Ectodermal cell (in vitro differentiated cells): Measurements from ENCODE around the gene SLC39A8.

ENCODE experiments used
- H3K27ac ChIP-seq: 2 replicates; pipeline ENCODE4 v1.7.0; 2013; ENCODE audit warnings: mild to moderate bottlenecking, low read depth, low read length; ENCODE audit not compliant: insufficient read depth, poor library complexity, severe bottlenecking
- H3K27me3 ChIP-seq: 2 replicates; pipeline ENCODE4 v1.7.0; 2013; ENCODE audit warnings: mild to moderate bottlenecking, low read length; ENCODE audit not compliant: insufficient read depth, control insufficient read depth, poor library complexity, severe bottlenecking
- H3K36me3 ChIP-seq: one replicate; pipeline ENCODE4 v1.7.0; 2013; ENCODE audit warnings: low read length; ENCODE audit not compliant: control insufficient read depth, insufficient read depth
- H3K4me1 ChIP-seq: one replicate; pipeline ENCODE4 v1.7.0; 2013; ENCODE audit warnings: low read length; ENCODE audit not compliant: control insufficient read depth, insufficient read depth
- H3K4me3 ChIP-seq: 2 replicates; pipeline ENCODE4 v1.7.0; 2013; ENCODE audit warnings: low read depth, low read length, control low read depth; ENCODE audit not compliant: insufficient read depth
- H3K9me3 ChIP-seq: 2 replicates; pipeline ENCODE4 v1.7.0; 2013; ENCODE audit warnings: mild to moderate bottlenecking, low read length, moderate library complexity; ENCODE audit not compliant: control insufficient read depth
- WGBS, 2 experiments: methylation state at CpG; one replicate each; pipeline ENCODE4 v1.1.7; 2013; ENCODE audit warnings: missing lambda C conversion rate in 2 of 2; 5-methylcytosine and 5-hydroxymethylcytosine counted together

Gene SLC39A8

DNA sequence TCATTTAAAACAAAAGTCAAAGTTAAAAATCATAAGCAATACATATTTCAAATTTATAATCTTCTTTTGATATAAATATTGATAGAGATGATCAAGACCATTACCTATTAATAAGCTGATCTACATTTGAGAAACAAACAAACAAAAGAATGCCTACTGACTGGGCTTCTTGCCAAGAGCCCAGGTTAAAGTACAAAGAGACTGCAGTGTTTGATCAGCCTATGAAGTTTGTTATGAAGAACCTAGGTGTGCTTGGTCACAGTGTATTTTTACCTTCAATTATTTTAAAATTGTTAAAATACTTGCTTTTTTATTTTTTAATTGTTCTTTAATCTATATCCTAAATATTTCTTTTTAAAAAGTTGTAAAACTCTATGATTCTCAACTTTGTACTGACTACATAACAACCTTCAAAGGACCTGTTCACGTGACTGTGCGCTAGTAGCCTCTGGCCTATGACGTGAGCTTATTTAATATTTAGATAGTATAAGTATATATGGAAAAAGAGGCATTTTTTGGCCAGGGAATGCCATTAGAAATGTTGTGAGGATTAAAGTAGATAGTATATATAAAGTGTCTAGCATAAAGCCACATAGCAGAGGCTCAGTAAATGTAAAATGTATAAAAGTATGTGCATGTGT is 11.4 kb upstream of the SLC39A8 start:
- no peak overlapping the region for H3K27ac ChIP-seq
- 96 to 100% methylated on average over 3 of the region's 3 CpGs for WGBS, 2 experiments
- no peaks in the 10 kb centered on the region for H3K36me3 ChIP-seq
- no peaks in the 10 kb centered on the region for H3K9me3 ChIP-seq
- H3K4me3 ChIP-seq = no peak overlapping the region
- H3K4me1 ChIP-seq = no peaks in the 10 kb centered on the region
- H3K27me3 ChIP-seq = no peaks in the 10 kb centered on the region

GRCh38 chr4:102355748-102356147 is 10.5 kb upstream of the SLC39A8 start:
- H3K4me1 ChIP-seq = no peaks in the 10 kb centered on the region
- 98 to 100% methylated on average over 1 to 2 of the region's 2 CpGs for WGBS, 2 experiments
- no peaks in the 10 kb centered on the region for H3K9me3 ChIP-seq
- no peaks in the 10 kb centered on the region for H3K27me3 ChIP-seq
- no peak overlapping the region for H3K27ac ChIP-seq
- H3K36me3 ChIP-seq = no peaks in the 10 kb centered on the region
- H3K4me3 ChIP-seq = no peak overlapping the region

GRCh38 chr4:102354671-102355454 is 9.6 kb upstream of the SLC39A8 start:
- H3K4me1 ChIP-seq = no peaks in the 10 kb centered on the region
- H3K36me3 ChIP-seq = no peaks in the 10 kb centered on the region
- H3K27me3 ChIP-seq = no peaks in the 10 kb centered on the region
- H3K27ac ChIP-seq = no peak overlapping the region
- no peak overlapping the region for H3K4me3 ChIP-seq
- H3K9me3 ChIP-seq = no peaks in the 10 kb centered on the region
- 90 to 100% methylated on average over 1 to 2 of the region's 2 CpGs for WGBS, 2 experiments

DNA sequence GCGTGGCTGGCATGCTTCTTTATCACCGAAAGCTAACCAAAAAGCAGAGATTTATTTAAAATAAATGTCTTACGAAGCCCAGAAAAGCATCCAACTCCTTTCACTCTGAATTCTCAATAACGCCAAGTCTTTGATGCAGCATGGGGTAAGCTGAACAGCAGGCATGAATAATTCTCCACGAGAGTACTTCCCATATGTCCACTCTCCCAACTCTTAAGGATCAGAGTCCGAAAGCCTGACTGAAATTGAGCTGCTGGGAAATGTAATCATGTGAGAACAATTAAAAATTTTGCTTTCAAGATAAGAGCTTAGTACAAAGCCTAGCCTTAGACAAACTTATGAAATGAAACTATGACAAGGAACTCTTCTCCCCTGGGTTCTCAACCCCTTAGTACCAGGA is 7.5 kb upstream of the SLC39A8 start:
- Histone ChIP-seq H3K27me3 (no peaks in the 10 kb centered on the region), H3K36me3 (no peaks in the 10 kb centered on the region), H3K4me3 (no peak overlapping the region), H3K4me1 (no peaks in the 10 kb centered on the region), H3K27ac (no peak overlapping the region), H3K9me3 (no peaks in the 10 kb centered on the region)
- WGBS, 2 experiments = 80 to 82% methylated on average over 5 to 6 of the region's 6 CpGs

- no peaks in the 10 kb centered on the region for H3K36me3 ChIP-seq
These were observed 5.4 kb upstream of the SLC39A8 start for GRCh38 chr4:102350634-102351033.

DNA sequence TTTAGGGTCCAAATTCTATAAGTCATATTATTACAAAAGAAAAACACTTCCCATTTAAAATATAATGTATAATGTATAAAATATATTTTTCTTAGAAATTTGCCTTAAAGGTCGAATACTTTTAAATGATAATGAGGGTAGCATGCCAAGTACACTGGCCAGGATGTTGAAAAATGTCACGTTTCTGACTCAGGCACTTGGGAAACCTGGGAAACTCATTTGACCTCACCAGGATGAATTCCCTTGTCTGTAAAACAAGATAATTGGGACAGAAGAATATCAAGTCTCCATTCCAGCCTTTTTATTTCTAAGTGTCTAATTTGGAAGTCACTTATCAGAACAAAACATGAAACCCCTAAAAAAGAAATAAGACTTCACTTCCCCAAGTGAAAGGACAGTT is 3.4 kb upstream of the SLC39A8 start:
- Histone ChIP-seq H3K36me3 (no peaks in the 10 kb centered on the region), H3K4me3 (no peak overlapping the region), H3K27ac (no peak overlapping the region), H3K4me1 (peaks cover 3% of the 10 kb centered on the region), H3K27me3 (peaks cover 21% of the 10 kb centered on the region), H3K9me3 (no peaks in the 10 kb centered on the region)
- 84 to 88% methylated on average over 2 of the region's 2 CpGs for WGBS, 2 experiments

More at GRCh38 chr4:102350634-102351033, 5.4 kb upstream of the SLC39A8 start:
- H3K4me1 ChIP-seq = no peaks in the 10 kb centered on the region
- no peak overlapping the region for H3K27ac ChIP-seq
- peaks cover 15% of the 10 kb centered on the region for H3K27me3 ChIP-seq
- no peak overlapping the region for H3K4me3 ChIP-seq
- no peaks in the 10 kb centered on the region for H3K9me3 ChIP-seq
- WGBS, 2 experiments = 92 to 97% methylated on average over 1 to 2 of the region's 2 CpGs

- WGBS, 2 experiments = 23% methylated on average over 5 of the region's 5 CpGs
- peak overlapping the region; percentile 58 for H3K4me3 ChIP-seq
- peaks cover 5% of the 10 kb centered on the region for H3K4me1 ChIP-seq
- no peaks in the 10 kb centered on the region for H3K36me3 ChIP-seq
- H3K27me3 ChIP-seq = peaks cover 32% of the 10 kb centered on the region
- no peak overlapping the region for H3K27ac ChIP-seq
- no peaks in the 10 kb centered on the region for H3K9me3 ChIP-seq
These were observed 466 bp upstream of the SLC39A8 start for GRCh38 chr4:102345795-102346100.

GRCh38 chr4:102344520-102344953 is 745 bp downstream of the SLC39A8 start:
- peak overlapping the region; percentile 58 for H3K4me3 ChIP-seq
- H3K36me3 ChIP-seq = no peaks in the 10 kb centered on the region
- peaks cover 5% of the 10 kb centered on the region for H3K4me1 ChIP-seq
- H3K9me3 ChIP-seq = no peaks in the 10 kb centered on the region
- no peak overlapping the region for H3K27ac ChIP-seq
- H3K27me3 ChIP-seq = peaks cover 32% of the 10 kb centered on the region
- 0 to 1% methylated on average over 48 of the region's 48 CpGs for WGBS, 2 experiments

GRCh38 chr4:102343964-102344519 is 1.2 kb downstream of the SLC39A8 start:
- Histone ChIP-seq H3K36me3 (no peaks in the 10 kb centered on the region), H3K4me1 (peaks cover 5% of the 10 kb centered on the region), H3K27me3 (peaks cover 32% of the 10 kb centered on the region), H3K9me3 (no peaks in the 10 kb centered on the region), H3K4me3 (peak overlapping the region; percentile 58), H3K27ac (no peak overlapping the region)
- WGBS, 2 experiments = 5% methylated on average over 21 of the region's 21 CpGs

DNA sequence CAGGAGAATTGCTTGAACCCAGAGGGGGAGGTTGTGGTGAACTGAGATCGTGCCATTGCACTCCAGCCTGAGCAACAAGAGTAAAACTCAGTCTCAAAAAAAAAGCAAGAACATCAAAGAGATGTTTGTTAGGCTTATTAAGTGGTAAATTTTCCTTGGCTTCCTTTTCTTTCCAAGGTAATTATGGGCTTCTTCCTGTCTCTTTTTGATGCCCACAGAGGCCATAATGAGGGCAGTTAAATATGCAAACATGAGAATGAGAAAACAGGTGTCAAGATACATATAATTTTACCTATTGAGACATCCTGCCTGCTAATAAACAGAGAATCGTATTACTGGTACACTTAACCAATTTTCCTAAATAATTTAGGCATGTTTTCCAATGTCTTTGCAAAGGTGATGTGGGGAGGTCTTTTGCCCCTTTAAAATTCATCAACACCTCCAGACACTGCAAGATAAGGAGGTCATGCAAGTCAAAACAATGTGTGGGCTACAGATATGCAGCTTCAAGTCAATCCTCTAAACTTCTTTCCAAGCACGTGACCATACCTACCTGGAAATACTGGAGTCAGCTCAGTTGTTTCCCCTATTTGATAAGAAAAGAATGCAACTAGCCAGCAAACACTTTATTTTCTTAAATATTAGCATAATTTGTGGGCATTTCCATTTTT is 2.7 kb downstream of the SLC39A8 start:
- no peak overlapping the region for H3K4me3 ChIP-seq
- 78 to 86% methylated on average over 2 to 3 of the region's 3 CpGs for WGBS, 2 experiments

More for the DNA sequence above, 2.7 kb downstream of the SLC39A8 start:
- Histone ChIP-seq H3K4me1 (peaks cover 5% of the 10 kb centered on the region), H3K9me3 (no peaks in the 10 kb centered on the region), H3K36me3 (no peaks in the 10 kb centered on the region), H3K27ac (no peak overlapping the region), H3K27me3 (peaks cover 32% of the 10 kb centered on the region)
